ENCODE results near the gene FRA10AC1.

The FRA10AC1 gene

GRCh38 chr10:93716766-93717165 lies 14.4 kb upstream of the FRA10AC1 start:
- no peak for TF ChIP-seq CTCF (IDR thresholded peaks at IDR 0.05)
- no peak overlapping the region for H3K4me3 ChIP-seq
- H3K27ac ChIP-seq, result no peak overlapping the region
- no peak for DNase-seq (ENCODE audit: low spot score)

GRCh38 chr10:93715345-93715744 lies 13.0 kb upstream of the FRA10AC1 start:
- H3K4me3 ChIP-seq, result no peak overlapping the region
- no peak for DNase-seq (ENCODE audit: low spot score)
- TF ChIP-seq CTCF (IDR thresholded peaks at IDR 0.05), result no peak
- H3K27ac ChIP-seq, result no peak overlapping the region

- TF ChIP-seq CTCF (IDR thresholded peaks at IDR 0.05), result no peak
- no peak for DNase-seq (ENCODE audit: low spot score)
- no peak overlapping the region for H3K4me3 ChIP-seq
- no peak overlapping the region for H3K27ac ChIP-seq
Measured at GRCh38 chr10:93712593-93712992, 10.2 kb upstream of the FRA10AC1 start.

DNA sequence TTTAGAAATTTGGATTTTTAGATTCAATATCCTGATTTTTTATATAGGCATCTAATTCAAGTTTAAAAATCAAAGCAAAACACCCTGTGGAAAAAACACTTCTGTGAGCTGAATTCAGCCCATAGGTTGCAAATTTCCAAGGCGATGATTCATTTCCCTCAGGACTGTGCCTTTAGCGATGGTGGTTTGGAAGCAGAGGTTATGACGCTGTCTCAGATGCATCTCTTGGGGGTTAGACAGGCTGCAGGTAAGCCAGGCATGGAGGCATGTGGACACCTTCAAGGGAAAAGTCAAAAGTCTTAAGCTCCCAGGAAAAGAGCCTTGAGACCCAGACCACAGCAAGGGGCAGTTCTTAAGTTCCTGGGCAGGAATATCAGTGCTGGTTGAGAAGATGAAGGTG lies 9.5 kb upstream of the FRA10AC1 start:
- H3K27ac ChIP-seq, result no peak overlapping the region
- no peak for TF ChIP-seq CTCF (IDR thresholded peaks at IDR 0.05)
- DNase-seq (ENCODE audit: low spot score), result no peak
- H3K4me3 ChIP-seq, result no peak overlapping the region

- no peak for TF ChIP-seq CTCF (IDR thresholded peaks at IDR 0.05)
- Histone ChIP-seq H3K27ac (no peak overlapping the region), H3K4me3 (no peak overlapping the region)
- DNase-seq (ENCODE audit: low spot score), result no peak
Measured at GRCh38 chr10:93710333-93710909, 8.0 kb upstream of the FRA10AC1 start.

GRCh38 chr10:93707623-93708022 lies 5.2 kb upstream of the FRA10AC1 start:
- no peak for DNase-seq (ENCODE audit: low spot score)
- no peak overlapping the region for H3K27ac ChIP-seq
- no peak for TF ChIP-seq CTCF (IDR thresholded peaks at IDR 0.05)
- H3K4me3 ChIP-seq, result no peak overlapping the region

GRCh38 chr10:93704451-93704850 lies 2.1 kb upstream of the FRA10AC1 start:
- H3K4me3 ChIP-seq, result no peak overlapping the region
- DNase-seq (ENCODE audit: low spot score), result no peak
- no peak for TF ChIP-seq CTCF (IDR thresholded peaks at IDR 0.05)

More at GRCh38 chr10:93704451-93704850, 2.1 kb upstream of the FRA10AC1 start:
- H3K27ac ChIP-seq, result no peak overlapping the region
